Measurements from ENCODE around the gene TCF7L2.

- TF ChIP-seq CTCF (conservative IDR thresholded peaks at IDR 0.05) (no peak), ZFX (IDR thresholded peaks at IDR 0.05) (no peak)
Measured at GRCh38 chr10:112913661-112914287, 36.3 kb upstream of the TCF7L2 start.
